Mesodermal cell (in vitro differentiated cells): ENCODE measurements around the gene SLC6A8.
"Not testable (repeated sequence)": the region's sequence is repeated elsewhere in the genome, so short reads cannot be mapped to it uniquely, and the experiment has no call there.

Experiments used
- H3K27ac ChIP-seq: 2 replicates; pipeline ENCODE4 v1.7.0; 2013; ENCODE audit warnings: mild to moderate bottlenecking, low read depth, low read length, moderate library complexity; ENCODE audit not compliant: severe bottlenecking
- H3K36me3 ChIP-seq: 2 replicates; pipeline ENCODE4 v1.7.1; 2013; ENCODE audit warnings: mild to moderate bottlenecking, low read length, moderate library complexity; ENCODE audit not compliant: control insufficient read depth, insufficient read depth
- H3K4me1 ChIP-seq: one replicate; pipeline ENCODE4 v1.7.1; 2013; ENCODE audit warnings: mild to moderate bottlenecking, low read length; ENCODE audit not compliant: insufficient read depth, control insufficient read depth, poor library complexity, severe bottlenecking
- H3K4me3 ChIP-seq: 2 replicates; pipeline ENCODE4 v1.7.0; 2013; ENCODE audit warnings: low read length, control low read depth, mild to moderate bottlenecking; ENCODE audit not compliant: insufficient read depth, poor library complexity, severe bottlenecking; ENCODE audit errors: extremely low read depth
- H3K9me3 ChIP-seq: 2 replicates; pipeline ENCODE4 v1.7.1; 2013; ENCODE audit warnings: mild to moderate bottlenecking, low read length, moderate library complexity; ENCODE audit not compliant: control insufficient read depth
- WGBS, 2 experiments: methylation state at CpG; one replicate each; pipeline ENCODE4 v1.1.5; 2013; ENCODE audit warnings: missing lambda C conversion rate in 2 of 2; ENCODE audit not compliant: insufficient coverage in 2 of 2; 5-methylcytosine and 5-hydroxymethylcytosine counted together

Gene SLC6A8

DNA sequence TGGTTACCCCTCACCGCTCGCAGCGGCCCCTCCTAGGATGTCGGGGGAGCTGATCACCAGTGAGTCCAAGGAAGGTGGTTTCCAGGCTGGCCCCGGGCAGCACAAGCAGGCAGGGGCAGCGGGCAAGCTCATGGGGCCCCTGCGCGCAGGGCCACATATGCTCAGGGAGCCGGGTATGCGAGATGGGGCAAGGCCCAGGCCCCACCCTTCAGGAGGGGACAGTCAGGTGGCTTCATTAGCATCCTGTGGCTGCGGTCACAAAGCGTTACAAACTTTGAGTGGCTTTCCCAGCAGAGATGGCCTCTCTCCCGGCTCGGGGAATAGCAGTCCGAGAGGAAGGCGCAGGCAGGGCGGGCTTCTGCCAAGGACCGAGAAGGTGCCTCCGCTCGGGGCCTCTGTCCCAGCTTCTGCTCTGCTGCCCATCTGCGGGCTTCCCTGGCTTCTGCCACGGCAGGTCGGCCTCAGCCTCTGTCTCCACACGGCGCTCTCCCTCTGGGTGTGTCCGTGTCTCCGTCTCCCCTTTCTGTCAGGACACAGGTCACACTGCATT is 50.4 kb downstream of the SLC6A8 start:
- Histone ChIP-seq H3K27ac (no peak overlapping the region), H3K4me1 (no peaks in the 10 kb centered on the region), H3K4me3 (no peak overlapping the region), H3K9me3 (no peaks in the 10 kb centered on the region), H3K36me3 (no peaks in the 10 kb centered on the region)
- 91 to 93% methylated on average over 3 to 14 of the region's 27 CpGs for WGBS, 2 experiments

DNA sequence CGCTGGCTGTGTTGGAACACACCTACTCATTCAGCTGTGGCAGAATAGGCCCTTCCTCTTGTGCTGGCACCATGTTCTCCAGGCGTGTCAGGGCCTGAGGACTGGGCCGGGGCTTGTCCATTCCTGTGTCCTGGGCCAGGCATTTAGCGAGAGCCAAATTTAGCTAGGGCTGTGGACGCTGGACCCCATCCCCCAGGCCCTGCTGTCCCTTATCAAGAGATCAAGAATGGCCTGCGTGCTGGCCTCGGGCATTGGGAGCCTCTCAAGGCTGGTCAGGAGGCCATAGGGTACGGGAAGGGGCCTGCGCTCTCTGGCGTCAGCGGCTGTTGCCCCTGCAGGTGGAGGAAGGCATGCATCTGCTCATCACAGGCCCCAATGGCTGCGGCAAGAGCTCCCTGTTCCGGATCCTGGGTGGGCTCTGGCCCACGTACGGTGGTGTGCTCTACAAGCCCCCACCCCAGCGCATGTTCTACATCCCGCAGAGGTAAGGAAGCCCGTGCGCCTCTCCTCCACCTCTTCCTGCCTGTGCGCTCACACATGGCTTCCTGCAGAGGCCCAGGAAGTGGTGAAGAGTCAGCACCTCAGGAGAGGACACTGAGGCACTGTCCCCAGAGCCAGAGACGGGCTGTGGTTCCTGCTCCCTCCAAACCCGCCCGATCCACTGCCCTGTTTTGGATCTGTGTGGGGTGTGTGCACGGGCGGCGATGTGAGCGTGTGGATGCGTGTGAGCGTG is 52.2 kb downstream of the SLC6A8 start:
- Histone ChIP-seq H3K9me3 (no peaks in the 10 kb centered on the region), H3K4me3 (no peak overlapping the region), H3K36me3 (no peaks in the 10 kb centered on the region), H3K4me1 (no peaks in the 10 kb centered on the region), H3K27ac (no peak overlapping the region)
- WGBS, 2 experiments = 94 to 98% methylated on average over 10 of the region's 29 CpGs

DNA sequence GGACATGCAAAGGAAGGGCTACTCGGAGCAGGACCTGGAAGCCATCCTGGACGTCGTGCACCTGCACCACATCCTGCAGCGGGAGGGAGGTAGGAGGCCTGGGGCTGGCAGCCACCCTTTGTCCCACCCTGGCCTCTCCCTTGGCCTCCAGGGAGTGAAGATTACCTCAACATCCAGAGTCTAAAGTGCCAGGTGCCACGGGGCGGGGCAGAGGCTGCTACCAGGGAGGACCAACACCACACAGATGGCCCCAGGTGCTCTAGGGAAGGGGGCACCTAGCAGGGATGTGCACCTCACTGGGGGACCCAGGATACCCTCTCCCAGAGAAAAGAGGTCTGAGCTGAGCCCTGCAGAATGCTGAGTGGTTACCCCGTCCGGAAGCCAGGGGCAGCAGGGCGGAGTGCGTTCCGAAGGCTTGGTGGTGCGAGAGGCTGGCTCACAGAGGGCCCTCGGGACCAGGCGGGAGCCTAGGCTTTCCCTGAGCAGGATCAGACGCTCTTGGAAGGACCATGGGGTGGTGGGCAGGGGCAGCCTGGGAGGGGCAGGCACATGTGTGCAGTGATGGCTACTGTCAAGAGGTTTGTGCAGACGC is 53.0 kb downstream of the SLC6A8 start:
- Histone ChIP-seq H3K4me1 (no peaks in the 10 kb centered on the region), H3K27ac (no peak overlapping the region), H3K9me3 (no peaks in the 10 kb centered on the region), H3K36me3 (no peaks in the 10 kb centered on the region), H3K4me3 (no peak overlapping the region)
- 95 to 100% methylated on average over 4 to 8 of the region's 16 CpGs for WGBS, 2 experiments

DNA sequence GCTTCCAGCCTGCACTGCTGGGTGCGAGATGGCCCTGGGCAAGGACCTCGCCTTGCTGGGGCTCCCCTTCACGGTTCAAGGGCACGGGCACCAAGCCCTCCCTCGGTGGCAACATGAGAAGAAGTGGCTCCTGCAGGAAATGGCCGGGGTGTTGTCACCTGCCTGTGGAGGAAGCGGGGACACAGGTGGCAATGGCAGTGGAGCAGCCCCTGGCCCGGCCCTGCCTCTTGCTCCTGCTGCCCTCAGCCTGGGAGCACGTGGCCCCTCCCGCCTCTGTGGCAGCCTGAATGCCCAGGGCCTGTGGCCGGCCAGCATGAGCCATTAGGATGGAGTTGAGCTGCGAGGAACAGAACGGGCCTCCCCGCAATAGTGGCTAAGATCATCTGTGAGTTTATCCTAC is 53.7 kb downstream of the SLC6A8 start:
- no peak overlapping the region for H3K27ac ChIP-seq
- 87 to 88% methylated on average over 3 of the region's 14 CpGs for WGBS, 2 experiments
- H3K4me1 ChIP-seq = no peaks in the 10 kb centered on the region
- H3K36me3 ChIP-seq = no peaks in the 10 kb centered on the region
- no peaks in the 10 kb centered on the region for H3K9me3 ChIP-seq
- no peak overlapping the region for H3K4me3 ChIP-seq

DNA sequence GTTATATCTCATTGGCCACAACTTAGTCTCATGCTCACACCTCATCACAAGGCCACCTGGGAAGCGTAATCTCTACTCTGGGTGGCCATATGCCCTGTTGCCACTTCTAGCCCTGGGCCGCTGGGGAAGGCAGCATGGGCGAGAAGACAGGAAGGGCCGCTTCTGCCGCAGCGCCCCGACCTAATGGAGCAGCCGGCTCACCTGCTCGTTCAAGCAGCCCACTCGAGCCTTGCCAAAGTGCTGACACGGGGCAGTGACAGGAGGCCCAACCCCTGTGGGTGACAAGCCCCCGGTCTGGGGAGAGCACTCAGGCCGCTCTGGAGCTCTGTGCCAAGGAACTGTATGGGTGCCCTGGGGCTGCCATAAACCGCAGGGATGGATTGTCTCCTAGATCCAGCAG is 54.4 kb downstream of the SLC6A8 start:
- H3K4me1 ChIP-seq, H3K36me3 ChIP-seq, H3K4me3 ChIP-seq, H3K9me3 ChIP-seq, H3K27ac ChIP-seq: not testable (repeated sequence)
- 93 to 97% methylated on average over 3 to 6 of the region's 14 CpGs for WGBS, 2 experiments

DNA sequence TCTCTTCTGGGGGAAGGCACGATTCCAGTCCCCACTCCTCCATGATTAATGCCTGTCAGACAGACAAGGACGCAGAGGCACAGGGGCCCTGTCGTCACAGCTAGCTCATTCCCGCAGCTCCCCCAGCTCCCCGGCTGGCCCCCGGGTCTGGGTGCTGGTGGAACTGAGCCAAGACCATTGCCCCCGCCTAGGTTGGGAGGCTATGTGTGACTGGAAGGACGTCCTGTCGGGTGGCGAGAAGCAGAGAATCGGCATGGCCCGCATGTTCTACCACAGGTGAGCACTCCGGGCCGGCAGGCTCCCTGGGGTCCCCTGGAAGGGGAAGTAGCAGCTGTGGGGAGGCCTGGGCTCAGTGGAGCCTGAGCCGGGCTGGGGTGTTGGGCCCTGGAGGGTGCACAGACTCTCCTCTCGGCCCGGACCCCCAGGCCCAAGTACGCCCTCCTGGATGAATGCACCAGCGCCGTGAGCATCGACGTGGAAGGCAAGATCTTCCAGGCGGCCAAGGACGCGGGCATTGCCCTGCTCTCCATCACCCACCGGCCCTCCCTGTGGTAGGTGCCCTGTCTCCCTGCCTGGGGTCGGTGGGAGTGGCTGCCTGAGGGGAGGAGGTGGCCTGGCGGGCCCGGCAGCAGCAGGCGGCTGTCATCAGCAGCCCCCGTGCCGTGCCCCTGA is 55.2 kb downstream of the SLC6A8 start:
- H3K4me3 ChIP-seq, H3K27ac ChIP-seq, H3K4me1 ChIP-seq, H3K9me3 ChIP-seq, H3K36me3 ChIP-seq: not testable (repeated sequence)
- 90% methylated on average over 4 of the region's 32 CpGs; no CpG with 5 or more reads in 1 of the 2 experiments for WGBS, 2 experiments

DNA sequence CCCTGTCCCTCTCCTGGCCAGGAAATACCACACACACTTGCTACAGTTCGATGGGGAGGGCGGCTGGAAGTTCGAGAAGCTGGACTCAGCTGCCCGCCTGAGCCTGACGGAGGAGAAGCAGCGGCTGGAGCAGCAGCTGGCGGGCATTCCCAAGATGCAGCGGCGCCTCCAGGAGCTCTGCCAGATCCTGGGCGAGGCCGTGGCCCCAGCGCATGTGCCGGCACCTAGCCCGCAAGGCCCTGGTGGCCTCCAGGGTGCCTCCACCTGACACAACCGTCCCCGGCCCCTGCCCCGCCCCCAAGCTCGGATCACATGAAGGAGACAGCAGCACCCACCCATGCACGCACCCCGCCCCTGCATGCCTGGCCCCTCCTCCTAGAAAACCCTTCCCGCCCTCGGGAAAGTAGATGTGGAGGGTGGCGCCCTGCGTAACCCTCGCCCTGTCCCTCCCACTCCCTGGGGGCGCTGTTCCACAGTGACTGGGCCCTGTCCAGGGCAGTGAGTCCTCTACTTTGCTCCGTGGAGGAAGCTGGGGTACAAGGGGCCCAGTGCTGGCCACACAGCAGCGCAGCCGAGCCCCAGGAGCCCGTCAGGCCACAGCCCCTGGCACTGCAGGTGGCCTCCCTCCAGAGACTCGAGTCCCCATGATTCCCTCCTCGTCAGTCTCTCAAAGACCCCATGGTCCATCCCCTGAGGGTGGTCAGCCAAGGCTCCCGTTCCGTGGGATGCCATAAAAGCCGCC is 55.9 kb downstream of the SLC6A8 start:
- not testable (repeated sequence) for H3K9me3 ChIP-seq, H3K27ac ChIP-seq, H3K4me3 ChIP-seq, H3K4me1 ChIP-seq, H3K36me3 ChIP-seq
- 33 to 55% methylated on average over 1 to 3 of the region's 35 CpGs for WGBS, 2 experiments

DNA sequence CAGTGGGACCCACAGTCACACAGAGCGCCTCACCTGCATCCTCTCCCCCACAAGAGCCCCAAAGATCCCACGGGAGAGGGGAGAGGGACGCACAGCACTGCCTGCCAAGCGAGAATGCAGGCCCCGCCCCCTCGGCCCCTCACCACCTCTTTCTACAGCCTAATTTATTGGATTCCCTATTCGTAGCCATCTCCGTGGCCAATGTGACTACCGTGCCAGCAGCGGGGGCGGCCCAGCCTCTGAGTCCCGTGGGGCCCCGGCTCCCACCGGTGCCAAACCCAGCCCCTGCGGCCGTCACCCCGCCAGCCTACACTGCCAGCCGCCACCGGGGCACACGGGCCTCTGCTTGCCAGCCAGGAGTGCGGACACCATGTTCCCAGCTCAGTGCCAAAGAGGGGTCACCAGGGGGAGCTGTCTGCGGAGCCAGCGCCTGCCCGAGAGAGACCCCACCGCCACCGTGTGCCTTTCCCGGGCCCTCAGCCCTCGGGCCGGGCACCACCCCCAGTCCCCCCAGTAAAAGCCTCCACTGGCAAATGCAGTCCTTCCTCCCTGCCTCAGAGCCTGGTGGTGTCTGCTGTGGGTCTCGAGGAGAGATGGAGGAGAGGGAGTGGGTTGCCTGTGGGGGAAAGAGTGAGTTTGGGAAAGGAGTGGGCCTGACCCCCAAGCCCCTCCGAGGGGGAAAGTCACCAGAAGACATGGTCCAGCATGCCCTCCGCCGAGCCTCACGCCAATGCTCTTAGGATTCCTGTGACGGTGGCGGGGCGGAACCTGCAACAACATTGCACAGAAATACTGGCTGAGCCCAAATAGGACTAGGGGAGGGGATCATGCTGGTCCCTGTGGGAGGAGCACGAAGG is 56.7 kb downstream of the SLC6A8 start:
- no peaks in the 10 kb centered on the region for H3K9me3 ChIP-seq
- H3K36me3 ChIP-seq = no peaks in the 10 kb centered on the region
- H3K27ac ChIP-seq = no peak overlapping the region
- 28 to 54% methylated on average over 6 to 18 of the region's 38 CpGs for WGBS, 2 experiments
- H3K4me3 ChIP-seq = no peak overlapping the region
- no peaks in the 10 kb centered on the region for H3K4me1 ChIP-seq

DNA sequence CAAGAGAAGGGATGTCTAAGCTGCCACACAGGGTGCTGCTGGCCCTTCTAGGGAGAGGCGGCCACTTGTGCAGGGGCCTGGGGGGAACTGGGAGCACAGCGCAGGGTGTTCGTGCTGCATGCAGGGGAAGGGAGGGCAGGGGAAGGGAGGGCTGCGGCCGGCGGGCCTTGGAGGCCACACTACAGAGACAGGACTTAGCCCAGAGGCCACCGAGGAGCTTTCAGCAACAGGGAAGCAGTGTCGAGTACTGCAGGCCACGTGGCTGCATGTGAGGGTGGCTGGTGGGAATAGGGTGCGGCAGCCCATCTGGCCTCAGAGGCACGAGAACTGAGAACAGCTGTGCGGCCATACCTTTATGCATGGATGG is 57.3 kb downstream of the SLC6A8 start:
- not testable (repeated sequence) for H3K27ac ChIP-seq, H3K36me3 ChIP-seq, H3K4me3 ChIP-seq, H3K9me3 ChIP-seq, H3K4me1 ChIP-seq
- WGBS, 2 experiments = 85 to 100% methylated on average over 2 to 6 of the region's 12 CpGs
